Body of pancreas (tissue), 4 donors: ENCODE data around the gene PITPNC1. TPM values are rescaled to one million over a fixed set of nuclear protein-coding genes. Genes with fewer than 3 reads are reported as not detected.
"Not testable (repeated sequence)": the region's sequence is repeated elsewhere in the genome, so short reads cannot be mapped to it uniquely, and the experiment has no call there.

Experiments used
- ATAC-seq: fragments of 150-250 bp; one replicate; pipeline ENCODE4 v1.9.1; 2016
- DNase-seq, 4 donors: peaks; one replicate each; pipeline ENCODE4 v3.0.0-alpha.2; 2019
- H3K27ac ChIP-seq, 4 donors: fragments of 200-600 bp; sonication (generic); 1 replicate in 3 of 4; 2 replicates in 1 of 4; pipeline versions ENCODE4 v1.5.1 to v1.6.1; 2016 to 2019; ENCODE audit warnings: mild to moderate bottlenecking in 1 of 4, mixed read lengths in 1 of 4, moderate library complexity in 1 of 4
- H3K27me3 ChIP-seq, 2 donors: fragments of 200-600 bp; sonication (generic); one replicate each; pipeline ENCODE4 v1.6.0; 2016; ENCODE audit warnings: mild to moderate bottlenecking in 1 of 2
- H3K36me3 ChIP-seq, 2 donors: fragments of 200-600 bp; sonication (generic); replicated peaks in 1 of 2; 2 replicates each; pipeline ENCODE4 v1.5.1; 2016; ENCODE audit warnings: low read depth in 2 of 2; ENCODE audit not compliant: insufficient read depth in 1 of 2
- H3K4me1 ChIP-seq: fragments of 200-600 bp; sonication (generic); one replicate; pipeline ENCODE4 v1.6.0; 2016
- H3K4me3 ChIP-seq, 2 donors: fragments of 200-600 bp; sonication (generic); 1 replicate in 1 of 2; 2 replicates in 1 of 2; pipeline ENCODE4 v1.5.1; 2016 to 2019
- H3K9me3 ChIP-seq, 3 donors: fragments of 200-600 bp; sonication (generic); 1 replicate in 2 of 3; 2 replicates in 1 of 3; pipeline ENCODE4 v1.5.1; 2016
- POLR2A ChIP-seq, 3 donors: fragments of 450-650 bp; IDR thresholded peaks; one replicate each; pipeline ENCODE4 v1.6.1; 2016; ENCODE audit warnings: antibody characterized with exemption in 3 of 3, mild to moderate bottlenecking in 2 of 3
- WGBS, 2 donors: methylation state at CpG; one replicate each; pipeline ENCODE4 v1.1.5; 2017; 5-methylcytosine and 5-hydroxymethylcytosine counted together
- intact Hi-C: fragments of 100-400 bp; cut with DNase I; formaldehyde crosslinking; loops from one replicate; pipeline ENCODE4 v1.15.1; 2023
- total RNA-seq, 2 donors: library from RNA; depleted of rRNA; stranded (reverse); fragments of >200 nt; gene quantifications; one replicate each; pipeline ENCODE4 v1.1.0, GENCODE V29; 2016
- TF ChIP-seq, protein P1 (sequence below), 7 experiments: fragments of 450-650 bp in 4 of 7; fragments of 200-600 bp in 3 of 7; sonication (generic) in 3 of 7; IDR thresholded peaks; one replicate each; pipeline ENCODE4 v1.5.1; 2016 to 2019; ENCODE audit warnings: antibody characterized with exemption in 7 of 7

PITPNC1 gene
- total RNA-seq, 2 donors from 2014 or later, result 11.9 to 17.5 TPM

DNA sequence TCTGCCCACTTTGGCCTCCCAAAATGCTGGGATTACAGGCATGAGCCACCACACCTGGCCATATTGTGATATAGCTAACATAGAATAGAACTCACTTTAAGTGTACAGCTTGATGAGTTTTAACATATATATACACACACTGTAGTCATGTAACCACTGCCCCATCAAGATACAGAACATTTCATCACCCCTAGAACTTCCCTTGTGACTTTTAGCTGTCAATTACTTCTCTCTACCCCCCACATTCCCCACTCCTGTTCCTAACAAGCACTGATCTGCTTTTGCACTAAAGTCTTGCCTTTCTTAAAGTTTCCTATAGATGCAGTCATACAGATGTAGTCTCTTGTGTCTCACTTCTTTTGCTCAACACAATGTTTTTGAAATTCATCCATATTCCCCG, 93.1 kb downstream of the PITPNC1 start:
- no peaks in the 10 kb centered on the region for H3K36me3 ChIP-seq
- no peaks in the 10 kb centered on the region for H3K9me3 ChIP-seq
- ATAC-seq, result no peak
- TF ChIP-seq, protein P1, sequence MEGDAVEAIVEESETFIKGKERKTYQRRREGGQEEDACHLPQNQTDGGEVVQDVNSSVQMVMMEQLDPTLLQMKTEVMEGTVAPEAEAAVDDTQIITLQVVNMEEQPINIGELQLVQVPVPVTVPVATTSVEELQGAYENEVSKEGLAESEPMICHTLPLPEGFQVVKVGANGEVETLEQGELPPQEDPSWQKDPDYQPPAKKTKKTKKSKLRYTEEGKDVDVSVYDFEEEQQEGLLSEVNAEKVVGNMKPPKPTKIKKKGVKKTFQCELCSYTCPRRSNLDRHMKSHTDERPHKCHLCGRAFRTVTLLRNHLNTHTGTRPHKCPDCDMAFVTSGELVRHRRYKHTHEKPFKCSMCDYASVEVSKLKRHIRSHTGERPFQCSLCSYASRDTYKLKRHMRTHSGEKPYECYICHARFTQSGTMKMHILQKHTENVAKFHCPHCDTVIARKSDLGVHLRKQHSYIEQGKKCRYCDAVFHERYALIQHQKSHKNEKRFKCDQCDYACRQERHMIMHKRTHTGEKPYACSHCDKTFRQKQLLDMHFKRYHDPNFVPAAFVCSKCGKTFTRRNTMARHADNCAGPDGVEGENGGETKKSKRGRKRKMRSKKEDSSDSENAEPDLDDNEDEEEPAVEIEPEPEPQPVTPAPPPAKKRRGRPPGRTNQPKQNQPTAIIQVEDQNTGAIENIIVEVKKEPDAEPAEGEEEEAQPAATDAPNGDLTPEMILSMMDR (IDR thresholded peaks at IDR 0.05), result no peak
- TF ChIP-seq POLR2A (IDR thresholded peaks at IDR 0.05), result no peak
- no peaks in the 10 kb centered on the region for H3K27me3 ChIP-seq
- peaks cover 4% of the 10 kb centered on the region for H3K4me1 ChIP-seq
- no peak for DNase-seq
- peak overlapping the region in 1 of 4 donors; percentile 25 for H3K27ac ChIP-seq
- intact Hi-C loops, result no loop called here
- no peak overlapping the region for H3K4me3 ChIP-seq
- 90 to 100% methylated on average over 1 of the region's 1 CpG for WGBS, 2 donors

GRCh38 chr17:67471118-67471517, 94.0 kb downstream of the PITPNC1 start:
- Histone ChIP-seq H3K27ac (no peak overlapping the region), H3K4me1 (peaks cover 10% of the 10 kb centered on the region), H3K27me3 (no peaks in the 10 kb centered on the region), H3K4me3 (no peak overlapping the region), H3K9me3 (no peaks in the 10 kb centered on the region), H3K36me3 (no peaks in the 10 kb centered on the region)
- intact Hi-C loops, result no loop called here
- DNase-seq, result no peak
- TF ChIP-seq POLR2A (IDR thresholded peaks at IDR 0.05), result no peak
- TF ChIP-seq, protein P1 (IDR thresholded peaks at IDR 0.05), result no peak
- ATAC-seq, result no peak
- WGBS, 2 donors, result 89 to 97% methylated on average over 1 of the region's 1 CpG

DNA sequence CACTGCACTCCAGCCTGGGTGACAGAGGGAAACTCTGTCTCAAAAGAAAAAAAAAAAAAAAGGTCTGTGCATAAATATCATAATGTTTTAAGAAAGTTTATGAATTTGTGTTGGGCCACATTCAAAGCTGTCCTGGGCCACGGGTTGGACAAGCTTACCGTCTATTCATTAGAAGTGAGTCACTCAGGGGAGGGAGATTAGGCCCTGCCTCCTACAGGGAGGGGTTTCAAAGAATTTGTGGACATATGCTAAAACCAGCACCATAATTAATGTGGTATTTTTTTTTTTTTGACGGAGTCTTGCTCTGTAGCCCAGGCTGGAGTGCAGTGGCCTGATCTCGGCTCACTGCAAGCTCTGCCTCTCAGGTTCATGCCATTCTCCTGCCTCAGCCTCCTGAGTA, 95.5 kb downstream of the PITPNC1 start:
- H3K4me3 ChIP-seq, DNase-seq, H3K27me3 ChIP-seq, H3K27ac ChIP-seq, H3K9me3 ChIP-seq, intact Hi-C loops, ATAC-seq, H3K36me3 ChIP-seq: not testable (repeated sequence)
- H3K4me1 ChIP-seq, result peaks cover 10% of the 10 kb centered on the region
- WGBS, 2 donors, result 85 to 89% methylated on average over 4 of the region's 4 CpGs

GRCh38 chr17:67474081-67474661, 97.1 kb downstream of the PITPNC1 start:
- WGBS, 2 donors, result 63 to 68% methylated on average over 12 of the region's 12 CpGs
- Histone ChIP-seq H3K4me1 (peaks cover 13% of the 10 kb centered on the region), H3K27ac (peak overlapping the region in 3 of 4 donors; percentile 29 to 48 (median 34)), H3K9me3 (no peaks in the 10 kb centered on the region), H3K27me3 (no peaks in the 10 kb centered on the region), H3K36me3 (no peaks in the 10 kb centered on the region), H3K4me3 (no peak overlapping the region)
- intact Hi-C loops, result no loop called here
- DNase-seq, result no peak
- TF ChIP-seq POLR2A (IDR thresholded peaks at IDR 0.05), result no peak
- TF ChIP-seq, protein P1 (IDR thresholded peaks at IDR 0.05), result no peak
- ATAC-seq, result no peak

GRCh38 chr17:67475161-67475937, 98.3 kb downstream of the PITPNC1 start:
- H3K4me1 ChIP-seq, result peaks cover 15% of the 10 kb centered on the region
- WGBS, 2 donors, result 41 to 44% methylated on average over 23 of the region's 23 CpGs
- TF ChIP-seq POLR2A (IDR thresholded peaks at IDR 0.05), result no peak
- TF ChIP-seq, protein P1 (IDR thresholded peaks at IDR 0.05), result peak; percentile 60 to 98 (median 93)
- no peaks in the 10 kb centered on the region for H3K36me3 ChIP-seq
- DNase-seq (peak; percentile 86 to 90 (median 88)), ATAC-seq (peak; percentile 94)
- H3K27ac ChIP-seq, result peak overlapping the region; percentile 29 to 72 (median 38)
- H3K27me3 ChIP-seq, result no peaks in the 10 kb centered on the region
- intact Hi-C loops, result no loop called here
- no peaks in the 10 kb centered on the region for H3K9me3 ChIP-seq
- no peak overlapping the region for H3K4me3 ChIP-seq
